ENCODE results near the gene IAPP. TPM values are rescaled to one million over a fixed set of nuclear protein-coding genes. Genes with fewer than 3 reads are reported as not detected.

IAPP gene
- total RNA-seq, 1 donor from 2014 or later = not detected

- intact Hi-C loops (cut with DNase I) = no loop called here
Measured at GRCh38 chr12:21340403-21340802, 32.3 kb upstream of the IAPP start.

GRCh38 chr12:21341769-21342168, 30.9 kb upstream of the IAPP start:
- H3K9me3 ChIP-seq = no peaks in the 10 kb centered on the region
- no peaks in the 10 kb centered on the region for H3K27me3 ChIP-seq (ENCODE audit: low read depth)
- ATAC-seq = no peak

More at GRCh38 chr12:21340403-21340802, 32.3 kb upstream of the IAPP start:
- H3K4me1 ChIP-seq = no peaks in the 10 kb centered on the region
- no peaks in the 10 kb centered on the region for H3K27me3 ChIP-seq (ENCODE audit: low read depth)
- no peak for DNase-seq
- no peak for TF ChIP-seq CTCF (IDR thresholded peaks at IDR 0.05)
- ATAC-seq = no peak
- H3K27ac ChIP-seq = no peak overlapping the region
- no peaks in the 10 kb centered on the region for H3K9me3 ChIP-seq
- no peaks in the 10 kb centered on the region for H3K36me3 ChIP-seq
- no peak overlapping the region for H3K4me3 ChIP-seq

GRCh38 chr12:21343636-21344035, 29.1 kb upstream of the IAPP start:
- no peaks in the 10 kb centered on the region for H3K27me3 ChIP-seq (ENCODE audit: low read depth)
- no peaks in the 10 kb centered on the region for H3K9me3 ChIP-seq
- no peaks in the 10 kb centered on the region for H3K36me3 ChIP-seq
- H3K4me1 ChIP-seq = no peaks in the 10 kb centered on the region
- ATAC-seq (no peak), DNase-seq (no peak)
- H3K27ac ChIP-seq = no peak overlapping the region
- intact Hi-C loops (cut with DNase I) = no loop called here
- TF ChIP-seq CTCF (IDR thresholded peaks at IDR 0.05) = no peak
- no peak overlapping the region for H3K4me3 ChIP-seq

More at GRCh38 chr12:21341769-21342168, 30.9 kb upstream of the IAPP start:
- Histone ChIP-seq H3K27ac (no peak overlapping the region), H3K4me1 (no peaks in the 10 kb centered on the region), H3K4me3 (no peak overlapping the region), H3K36me3 (no peaks in the 10 kb centered on the region)
- TF ChIP-seq CTCF (IDR thresholded peaks at IDR 0.05) = no peak
- no peak for DNase-seq
- intact Hi-C loops (cut with DNase I) = no loop called here

GRCh38 chr12:21346542-21347205, 26.0 kb upstream of the IAPP start:
- no peaks in the 10 kb centered on the region for H3K4me1 ChIP-seq
- no peak overlapping the region for H3K27ac ChIP-seq
- H3K27me3 ChIP-seq (ENCODE audit: low read depth) = no peaks in the 10 kb centered on the region
- intact Hi-C loops (cut with DNase I) = no loop called here
- no peak for TF ChIP-seq CTCF (IDR thresholded peaks at IDR 0.05)
- no peaks in the 10 kb centered on the region for H3K36me3 ChIP-seq
- no peak for DNase-seq
- no peak for ATAC-seq
- H3K4me3 ChIP-seq = no peak overlapping the region
- no peaks in the 10 kb centered on the region for H3K9me3 ChIP-seq

- intact Hi-C loops (cut with DNase I) = no loop called here
- no peak for DNase-seq
- Histone ChIP-seq H3K27me3 (ENCODE audit: low read depth) (no peaks in the 10 kb centered on the region), H3K9me3 (no peaks in the 10 kb centered on the region), H3K36me3 (no peaks in the 10 kb centered on the region), H3K27ac (no peak overlapping the region), H3K4me1 (no peaks in the 10 kb centered on the region), H3K4me3 (no peak overlapping the region)
- TF ChIP-seq CTCF (IDR thresholded peaks at IDR 0.05) = no peak
- ATAC-seq = no peak
Measured at GRCh38 chr12:21350975-21351374, 21.7 kb upstream of the IAPP start.

Measured in lower lobe of right lung (tissue), 2 donors.